BE2C (cell line): ENCODE measurements around the gene MED29.

Source experiments
- DNase-seq: peaks from one replicate; pipeline ENCODE4 v3.0.0-alpha.2; 2020
- H3K27me3 ChIP-seq: fragments of 250-450 bp; sonication (Bioruptor Pico); 2 replicates; pipeline ENCODE4 v1.5.1; 2020; ENCODE audit warnings: mild to moderate bottlenecking
- H3K36me3 ChIP-seq: fragments of 250-450 bp; sonication (Bioruptor Pico); 2 replicates; pipeline ENCODE4 v1.5.1; 2020; ENCODE audit warnings: mild to moderate bottlenecking
- H3K4me1 ChIP-seq: fragments of 250-450 bp; sonication (Bioruptor Pico); 2 replicates; pipeline ENCODE4 v1.5.1; 2020
- H3K4me3 ChIP-seq: 2 replicates; pipeline ENCODE4 v1.5.1; 2011; ENCODE audit warnings: low read depth, low read length
- H3K9me3 ChIP-seq: fragments of 250-450 bp; sonication (Bioruptor Pico); 2 replicates; pipeline ENCODE4 v1.5.1; 2020
- CTCF ChIP-seq: IDR thresholded peaks from 2 replicates; pipeline ENCODE4 v1.5.1; 2012; ENCODE audit warnings: mild to moderate bottlenecking, low read depth, low read length

Gene MED29

GRCh38 chr19:39369200-39369599 is 22.0 kb upstream of the MED29 start:
- TF ChIP-seq CTCF, result no peak
- H3K4me3 ChIP-seq, result no peak overlapping the region
- no peaks in the 10 kb centered on the region for H3K27me3 ChIP-seq
- H3K9me3 ChIP-seq, result no peaks in the 10 kb centered on the region
- no peak for DNase-seq
- no peaks in the 10 kb centered on the region for H3K4me1 ChIP-seq
- H3K36me3 ChIP-seq, result peaks cover 42% of the 10 kb centered on the region

GRCh38 chr19:39370735-39371134 is 20.4 kb upstream of the MED29 start:
- no peak for DNase-seq
- TF ChIP-seq CTCF, result no peak
- H3K4me3 ChIP-seq, result no peak overlapping the region
- H3K9me3 ChIP-seq, result no peaks in the 10 kb centered on the region
- no peaks in the 10 kb centered on the region for H3K27me3 ChIP-seq
- H3K4me1 ChIP-seq, result no peaks in the 10 kb centered on the region
- H3K36me3 ChIP-seq, result peaks cover 52% of the 10 kb centered on the region

- Histone ChIP-seq H3K9me3 (no peaks in the 10 kb centered on the region), H3K27me3 (no peaks in the 10 kb centered on the region), H3K4me3 (no peak overlapping the region), H3K36me3 (peaks cover 63% of the 10 kb centered on the region), H3K4me1 (no peaks in the 10 kb centered on the region)
- TF ChIP-seq CTCF, result no peak
- DNase-seq, result no peak
Observed at GRCh38 chr19:39372047-39372802, 19.0 kb upstream of the MED29 start.

DNA sequence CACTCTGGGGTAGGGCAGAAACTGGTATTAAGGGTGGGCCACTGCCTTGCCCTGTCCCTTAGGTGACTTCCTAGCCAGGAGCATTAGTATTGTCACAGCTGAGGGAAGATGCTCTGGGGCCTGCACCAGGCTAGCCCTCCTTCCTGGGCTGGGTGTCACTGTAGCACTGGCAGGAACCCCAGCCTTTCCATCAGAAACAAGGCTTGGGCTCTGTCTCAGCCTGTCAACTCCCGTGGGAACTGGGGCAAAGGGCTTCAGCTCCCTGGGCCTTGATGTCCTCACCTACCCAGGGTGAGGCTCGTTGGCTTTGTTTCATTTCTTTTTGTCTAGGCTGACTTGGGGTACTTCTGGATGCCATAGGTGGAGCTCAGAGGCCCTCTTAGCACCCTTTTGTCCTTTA is 18.2 kb upstream of the MED29 start:
- Histone ChIP-seq H3K4me1 (no peaks in the 10 kb centered on the region), H3K27me3 (no peaks in the 10 kb centered on the region), H3K9me3 (no peaks in the 10 kb centered on the region), H3K36me3 (peaks cover 70% of the 10 kb centered on the region), H3K4me3 (no peak overlapping the region)
- no peak for DNase-seq
- no peak for TF ChIP-seq CTCF

DNA sequence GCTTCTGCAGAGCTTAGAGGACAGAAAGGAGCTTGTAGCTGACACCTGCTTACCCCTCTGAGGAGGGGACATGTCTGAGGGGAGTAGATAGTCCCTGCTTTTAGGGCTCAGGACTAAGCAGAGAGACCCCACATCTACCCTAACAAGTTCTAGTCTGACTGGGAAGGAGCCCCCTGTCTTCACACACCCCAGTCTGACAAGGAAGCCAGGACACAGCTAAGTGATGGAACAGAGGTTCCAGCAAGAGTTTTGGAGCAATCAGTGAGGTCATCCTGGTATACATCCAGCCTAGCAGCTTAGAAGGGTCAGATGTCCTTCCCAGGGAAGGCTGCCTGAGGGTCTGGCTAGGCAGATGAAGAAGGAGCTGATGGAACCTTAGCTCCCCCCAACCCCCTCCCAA is 15.2 kb upstream of the MED29 start:
- Histone ChIP-seq H3K36me3 (peaks cover 64% of the 10 kb centered on the region), H3K4me1 (no peaks in the 10 kb centered on the region), H3K9me3 (no peaks in the 10 kb centered on the region), H3K27me3 (no peaks in the 10 kb centered on the region), H3K4me3 (no peak overlapping the region)
- no peak for DNase-seq
- TF ChIP-seq CTCF, result no peak
